B cell (primary cell): ENCODE measurements around the gene GADD45B. TPM values are rescaled to one million over a fixed set of nuclear protein-coding genes. Genes with fewer than 3 reads are reported as not detected.

Source experiments
- ATAC-seq: fragments of 200-7000 bp; cut with Tn5 transposase; one replicate; pipeline ENCODE4 v1.10.0; 2021; ENCODE audit warnings: low read depth, mild to moderate bottlenecking, moderate number of reproducible peaks, moderate library complexity
- CTCF ChIA-PET: fragments of 350-600 bp; sonication (Branson Sonifier 250); formaldehyde crosslinking; loops from one replicate; lab custom pipeline; 2021; ENCODE audit warnings: antibody characterized with exemption, inconsistent platforms; lab: Charles Lee
- POLR2A ChIA-PET: fragments of 350-600 bp; sonication (Branson Sonifier 250); formaldehyde crosslinking; loops from one replicate; lab custom pipeline; 2021; ENCODE audit warnings: antibody characterized with exemption; lab: Charles Lee
- DNase-seq: peaks from one replicate; pipeline ENCODE4 v3.0.0; 2013
- H2AFZ ChIP-seq: 2 replicates; pipeline ENCODE4 v1.6.1; 2012; ENCODE audit warnings: mild to moderate bottlenecking, low read depth, low read length; ENCODE audit not compliant: insufficient read depth, poor library complexity, severe bottlenecking
- H3K27ac ChIP-seq, 2 donors: 1 replicate in 1 of 2; 2 replicates in 1 of 2; pipeline ENCODE4 v1.5.1; 2012 to 2013; ENCODE audit warnings: low read length in 2 of 2, mild to moderate bottlenecking in 2 of 2, moderate library complexity in 1 of 2
- H3K27me3 ChIP-seq, 4 experiments: fragments of 200-600 bp in 1 of 4; sonication (generic) in 1 of 4; replicated peaks in 1 of 4; 1 replicate in 2 of 4; 2 replicates in 2 of 4; pipeline versions ENCODE4 v1.6.1 to v1.7.0; 2013 to 2016; ENCODE audit warnings: low read length in 3 of 4, mild to moderate bottlenecking in 2 of 4, mixed read lengths in 1 of 4, moderate library complexity in 1 of 4; ENCODE audit not compliant: insufficient read depth in 4 of 4, control insufficient read depth in 3 of 4; ENCODE audit errors: control extremely low read depth in 1 of 4
- H3K36me3 ChIP-seq, 2 experiments: replicated peaks in 1 of 2; 1 replicate in 1 of 2; 2 replicates in 1 of 2; pipeline versions ENCODE4 v1.6.1 to v1.7.1; 2013; ENCODE audit warnings: low read length in 1 of 2; ENCODE audit not compliant: insufficient read depth in 2 of 2, control insufficient read depth in 1 of 2; ENCODE audit errors: control extremely low read depth in 1 of 2, extremely low read depth in 1 of 2
- H3K4me1 ChIP-seq, 2 donors: fragments of 200-600 bp in 1 of 2; sonication (generic) in 1 of 2; 1 replicate in 1 of 2; 2 replicates in 1 of 2; pipeline versions ENCODE4 v1.5.1 to v1.6.1; 2013 to 2017; ENCODE audit warnings: low read length in 2 of 2; ENCODE audit not compliant: control insufficient read depth in 2 of 2, insufficient read depth in 2 of 2
- H3K4me2 ChIP-seq: replicated peaks from 2 replicates; pipeline ENCODE3; 2012; ENCODE audit warnings: mild to moderate bottlenecking, low read depth, low read length; ENCODE audit not compliant: poor library complexity, severe bottlenecking
- H3K4me3 ChIP-seq, 5 experiments: fragments of 200-600 bp in 1 of 5; sonication (generic) in 1 of 5; 1 replicate in 3 of 5; 2 replicates in 2 of 5; pipeline versions ENCODE4 v1.5.1 to v1.7.0; 2011 to 2016; ENCODE audit warnings: low read length in 4 of 5, mild to moderate bottlenecking in 4 of 5, low read depth in 2 of 5, control low read depth in 1 of 5, moderate library complexity in 1 of 5; ENCODE audit not compliant: insufficient read depth in 1 of 5; ENCODE audit errors: control extremely low read depth in 1 of 5, extremely low read depth in 1 of 5
- H3K79me2 ChIP-seq: fragments of 200-600 bp; sonication (generic); one replicate; pipeline ENCODE4 v1.6.0; 2016; ENCODE audit warnings: low read length; ENCODE audit not compliant: control insufficient read depth, insufficient read depth
- H3K9ac ChIP-seq: fragments of 200-600 bp; sonication (generic); 2 replicates; pipeline ENCODE4 v1.6.1; 2017; ENCODE audit warnings: mild to moderate bottlenecking, low read length, moderate library complexity
- H3K9me3 ChIP-seq, 3 donors: one replicate each; pipeline versions ENCODE4 v1.6.1 to v1.7.1; 2013; ENCODE audit warnings: low read length in 2 of 3; ENCODE audit not compliant: control insufficient read depth in 2 of 3, insufficient read depth in 1 of 3; ENCODE audit errors: control extremely low read depth in 1 of 3
- H4K20me1 ChIP-seq: 2 replicates; pipeline ENCODE4 v1.6.0; 2012; ENCODE audit warnings: mild to moderate bottlenecking, low read length; ENCODE audit not compliant: insufficient read depth, control insufficient read depth, poor library complexity, severe bottlenecking
- H3K27ac Mint-ChIP-seq: one replicate; pipeline ENCODE4 v1.8.0; 2021; ENCODE audit warnings: mixed read lengths
- H3K27me3 Mint-ChIP-seq: one replicate; pipeline ENCODE4 v1.8.0; 2021; ENCODE audit warnings: mixed read lengths
- H3K4me1 Mint-ChIP-seq: one replicate; pipeline ENCODE4 v1.8.0; 2021; ENCODE audit warnings: mixed read lengths
- H3K4me3 Mint-ChIP-seq: one replicate; pipeline ENCODE4 v1.8.0; 2021; ENCODE audit warnings: mixed read lengths
- H3K9me3 Mint-ChIP-seq: one replicate; pipeline ENCODE4 v1.8.0; 2022; ENCODE audit warnings: mixed read lengths; ENCODE audit not compliant: insufficient read depth
- EZH2 ChIP-seq: IDR thresholded peaks from 2 replicates; pipeline ENCODE4 v1.6.1; 2012; ENCODE audit warnings: borderline replicate concordance, low read depth, mild to moderate bottlenecking, moderate library complexity, low read length; ENCODE audit not compliant: insufficient read depth, poor library complexity, severe bottlenecking
- WGBS: methylation state at CpG from one replicate; pipeline ENCODE4 v1.1.5; 2013; ENCODE audit warnings: missing lambda C conversion rate; ENCODE audit not compliant: insufficient coverage; 5-methylcytosine and 5-hydroxymethylcytosine counted together
- intact Hi-C: fragments of 100-400 bp; cut with micrococcal nuclease; formaldehyde crosslinking; loops from one replicate; pipeline ENCODE4 v1.10.0; 2022
- polyA plus RNA-seq: library from polyadenylated mRNA; depleted of rRNA; stranded (reverse); fragments of >200 nt; gene quantifications from 2 replicates; pipeline ENCODE4 v1.2.3, GENCODE V29; 2012
- total RNA-seq, 2 donors: library from RNA; stranded (reverse); fragments of 120-200 nt in 1 of 2; gene quantifications; 1 replicate in 1 of 2; 2 replicates in 1 of 2; pipeline versions ENCODE4 v1.2.3 to v1.2.4, GENCODE V29; 2013 to 2022
- TF ChIP-seq, protein P1 (sequence below): fragments of 200-600 bp; IDR thresholded peaks from one replicate; pipeline ENCODE4 v1.8.0; 2022; ENCODE audit warnings: antibody characterized with exemption, mild to moderate bottlenecking

GADD45B gene
- total and polyA plus RNA-seq, 2 donors (not counting 1 experiment from before 2014, with no cell fraction given): 166 to 215 TPM

DNA sequence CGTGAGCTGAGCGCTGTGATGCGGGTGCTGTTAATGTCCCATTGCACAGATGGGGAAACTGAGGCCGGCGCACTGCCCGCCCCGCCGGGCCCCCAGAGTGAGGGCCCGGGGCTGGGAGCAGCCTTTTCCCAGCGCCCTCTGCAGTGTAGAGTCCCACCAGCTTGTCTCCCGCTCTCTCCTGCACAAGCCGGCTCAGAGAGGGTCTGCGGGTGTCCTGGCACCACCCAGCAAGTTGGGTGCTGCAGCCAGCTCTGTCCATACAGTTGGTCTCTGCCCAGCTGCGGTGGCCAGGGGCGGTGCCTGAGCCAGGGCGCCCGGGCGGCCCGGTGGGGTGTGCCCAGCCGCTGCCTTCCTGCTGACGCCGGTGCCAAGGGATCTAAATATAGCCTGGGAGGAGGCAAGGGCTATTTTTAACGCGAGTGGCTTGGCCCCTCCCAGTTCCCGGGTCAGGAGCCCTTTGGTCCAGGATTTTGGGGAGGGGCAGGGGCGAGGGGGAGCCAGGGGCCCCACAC lies 19.3 kb downstream of the GADD45B start:
- CTCF ChIA-PET: interaction anchor here (1.3 to 1.6 kb wide), 2 partner anchors 116 to 119 kb away, joined by 4 to 5 read pairs; no protein-coding TSS in a partner anchor
- WGBS: 2% methylated on average over 25 of the region's 26 CpGs
- H3K4me1 Mint-ChIP-seq: peaks cover 31% of the 10 kb centered on the region

More for the DNA sequence above, 19.3 kb downstream of the GADD45B start:
- Histone ChIP-seq H2AFZ (peak overlapping the region; percentile 78), H3K9ac (peak overlapping the region; percentile 90), H3K27me3 (peaks cover 0 to 41% (median 14%) of the 10 kb centered on the region in 4 experiments), H3K4me1 (peaks cover 27 to 34% of the 10 kb centered on the region in 2 donors), H4K20me1 (peaks cover 7% of the 10 kb centered on the region), H3K9me3 (peaks cover 0 to 11% (median 0%) of the 10 kb centered on the region in 3 donors), H3K36me3 (no peaks in the 10 kb centered on the region), H3K79me2 (no peaks in the 10 kb centered on the region), H3K4me3 (peak overlapping the region; percentile 12 to 85 (median 68)), H3K4me2 (peak overlapping the region; percentile 100), H3K27ac (peak overlapping the region in 1 of 2 donors; percentile 41)
- POLR2A ChIA-PET: interaction anchor here (1.1 to 1.3 kb wide), 3 partner anchors 18 to 49 kb away, joined by 3 to 8 read pairs (median 4); no protein-coding TSS in a partner anchor
- Mint-ChIP-seq H3K27me3 (peaks cover 25% of the 10 kb centered on the region), H3K9me3 (no peaks in the 10 kb centered on the region), H3K27ac (no peak overlapping the region), H3K4me3 (peak overlapping the region; percentile 72)
- DNase-seq (peak; percentile 39), ATAC-seq (peak; percentile 11)
- intact Hi-C loops: loop anchor here (2.0 kb wide), 1 partner anchor 18 kb away; the partner anchor contains the start of gene GADD45B
- TF ChIP-seq, protein P1, sequence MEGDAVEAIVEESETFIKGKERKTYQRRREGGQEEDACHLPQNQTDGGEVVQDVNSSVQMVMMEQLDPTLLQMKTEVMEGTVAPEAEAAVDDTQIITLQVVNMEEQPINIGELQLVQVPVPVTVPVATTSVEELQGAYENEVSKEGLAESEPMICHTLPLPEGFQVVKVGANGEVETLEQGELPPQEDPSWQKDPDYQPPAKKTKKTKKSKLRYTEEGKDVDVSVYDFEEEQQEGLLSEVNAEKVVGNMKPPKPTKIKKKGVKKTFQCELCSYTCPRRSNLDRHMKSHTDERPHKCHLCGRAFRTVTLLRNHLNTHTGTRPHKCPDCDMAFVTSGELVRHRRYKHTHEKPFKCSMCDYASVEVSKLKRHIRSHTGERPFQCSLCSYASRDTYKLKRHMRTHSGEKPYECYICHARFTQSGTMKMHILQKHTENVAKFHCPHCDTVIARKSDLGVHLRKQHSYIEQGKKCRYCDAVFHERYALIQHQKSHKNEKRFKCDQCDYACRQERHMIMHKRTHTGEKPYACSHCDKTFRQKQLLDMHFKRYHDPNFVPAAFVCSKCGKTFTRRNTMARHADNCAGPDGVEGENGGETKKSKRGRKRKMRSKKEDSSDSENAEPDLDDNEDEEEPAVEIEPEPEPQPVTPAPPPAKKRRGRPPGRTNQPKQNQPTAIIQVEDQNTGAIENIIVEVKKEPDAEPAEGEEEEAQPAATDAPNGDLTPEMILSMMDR: no peak
- TF ChIP-seq EZH2: no peak
